AG09309 (cell line): Measurements from ENCODE around the gene PNO1.

Experiments
- DNase-seq: peaks from one replicate; pipeline ENCODE4 v3.0.0-alpha.2; 2010; ENCODE audit warnings: low read depth
- H3K4me3 ChIP-seq: 2 replicates; pipeline ENCODE4 v1.5.1; 2011; ENCODE audit warnings: mild to moderate bottlenecking, low read depth, low read length, moderate library complexity; ENCODE audit not compliant: control insufficient read depth
- CTCF ChIP-seq: IDR thresholded peaks from 2 replicates; pipeline ENCODE4 v1.5.1; 2011; ENCODE audit warnings: mild to moderate bottlenecking, low read depth, low read length, inconsistent platforms; ENCODE audit not compliant: insufficient read depth, control insufficient read depth; ENCODE audit errors: missing control alignments

The PNO1 gene

DNA sequence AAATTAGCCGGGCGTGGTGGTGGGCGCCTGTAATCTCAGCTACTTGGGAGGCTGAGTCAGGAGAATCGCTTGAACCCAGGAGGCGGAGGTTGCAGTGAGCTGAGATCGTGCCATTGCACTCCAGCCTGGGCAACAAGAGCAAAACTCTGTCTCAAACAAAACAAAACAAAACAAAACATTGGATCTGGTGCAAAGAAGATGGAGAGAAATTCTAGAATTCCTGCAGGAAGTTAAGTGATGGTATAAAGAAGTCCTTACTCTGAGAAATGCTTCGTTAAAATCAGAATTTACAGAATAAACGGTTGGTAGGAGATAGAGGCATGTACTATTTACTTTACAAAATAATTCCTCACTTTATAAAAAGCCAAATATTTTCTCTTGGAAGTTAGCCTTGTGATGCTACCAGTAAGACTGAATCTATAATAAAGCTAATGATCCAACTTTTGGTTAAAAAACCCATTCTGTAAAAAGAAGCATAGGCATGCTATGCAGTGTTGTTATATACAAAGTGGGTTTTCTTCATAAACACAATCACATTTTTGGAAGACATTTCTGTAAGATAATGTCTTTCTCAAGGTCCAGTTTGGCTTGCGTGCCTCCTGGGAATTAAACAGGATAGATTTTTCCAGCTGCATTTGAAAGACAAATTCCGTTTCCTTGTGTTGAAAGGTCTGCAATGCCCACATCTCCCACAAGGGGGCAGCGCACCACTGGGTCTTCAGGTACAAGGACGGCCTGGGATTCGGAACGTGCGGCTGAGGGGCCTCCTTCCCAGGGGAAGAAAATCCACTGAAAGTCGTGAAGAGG, 35.6 kb upstream of the PNO1 start:
- TF ChIP-seq CTCF: peak; percentile 96
- peak; percentile 57 for DNase-seq
- no peak overlapping the region for H3K4me3 ChIP-seq

- no peak for TF ChIP-seq CTCF
- H3K4me3 ChIP-seq: no peak overlapping the region
- DNase-seq: no peak
Measured at GRCh38 chr2:68122680-68122964, 35.1 kb upstream of the PNO1 start.

- no peak for DNase-seq
Measured at GRCh38 chr2:68124321-68124720, 33.4 kb upstream of the PNO1 start.

DNA sequence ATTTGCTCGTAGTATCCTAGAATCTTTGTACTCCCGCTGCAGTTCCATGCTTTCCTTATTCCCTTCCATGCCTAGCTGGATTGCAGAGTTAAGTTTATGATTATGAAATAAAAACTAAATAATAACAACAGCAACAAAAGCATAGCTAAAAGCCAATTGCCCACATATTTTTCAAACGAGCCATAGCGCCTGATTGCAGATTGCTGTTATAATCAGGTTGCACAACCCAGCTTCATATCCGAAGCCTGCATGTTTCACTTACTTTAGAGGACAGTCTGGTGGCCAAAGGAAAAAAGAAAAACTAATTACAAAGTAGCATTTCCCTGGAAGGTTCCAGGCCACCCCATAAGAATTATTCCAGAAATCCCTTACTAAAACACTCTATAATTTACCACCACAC, 31.9 kb upstream of the PNO1 start:
- no peak for TF ChIP-seq CTCF
- no peak overlapping the region for H3K4me3 ChIP-seq

More at GRCh38 chr2:68124321-68124720, 33.4 kb upstream of the PNO1 start:
- H3K4me3 ChIP-seq: no peak overlapping the region
- no peak for TF ChIP-seq CTCF

DNA sequence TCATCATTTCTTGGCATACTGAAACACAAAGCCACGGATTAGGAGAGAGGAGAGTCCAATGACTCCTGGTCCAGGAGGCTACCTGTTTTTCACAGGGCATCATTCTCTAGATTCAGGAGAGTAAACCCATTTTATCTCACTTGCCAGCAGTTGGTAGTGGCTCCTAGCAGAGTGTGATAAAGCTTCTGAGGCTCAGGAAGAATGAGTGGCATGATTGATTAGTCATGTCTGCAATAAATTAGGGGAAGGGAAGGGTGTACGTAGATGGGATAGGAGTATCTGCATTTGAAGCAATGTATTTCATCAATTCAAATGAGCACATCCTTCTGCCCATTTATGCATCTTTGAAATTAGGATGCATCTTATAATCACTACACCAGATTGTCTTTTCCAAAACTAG, 31.1 kb upstream of the PNO1 start:
- no peak for DNase-seq
- H3K4me3 ChIP-seq: no peak overlapping the region
- no peak for TF ChIP-seq CTCF

More for the DNA sequence above, 31.9 kb upstream of the PNO1 start:
- no peak for DNase-seq

DNA sequence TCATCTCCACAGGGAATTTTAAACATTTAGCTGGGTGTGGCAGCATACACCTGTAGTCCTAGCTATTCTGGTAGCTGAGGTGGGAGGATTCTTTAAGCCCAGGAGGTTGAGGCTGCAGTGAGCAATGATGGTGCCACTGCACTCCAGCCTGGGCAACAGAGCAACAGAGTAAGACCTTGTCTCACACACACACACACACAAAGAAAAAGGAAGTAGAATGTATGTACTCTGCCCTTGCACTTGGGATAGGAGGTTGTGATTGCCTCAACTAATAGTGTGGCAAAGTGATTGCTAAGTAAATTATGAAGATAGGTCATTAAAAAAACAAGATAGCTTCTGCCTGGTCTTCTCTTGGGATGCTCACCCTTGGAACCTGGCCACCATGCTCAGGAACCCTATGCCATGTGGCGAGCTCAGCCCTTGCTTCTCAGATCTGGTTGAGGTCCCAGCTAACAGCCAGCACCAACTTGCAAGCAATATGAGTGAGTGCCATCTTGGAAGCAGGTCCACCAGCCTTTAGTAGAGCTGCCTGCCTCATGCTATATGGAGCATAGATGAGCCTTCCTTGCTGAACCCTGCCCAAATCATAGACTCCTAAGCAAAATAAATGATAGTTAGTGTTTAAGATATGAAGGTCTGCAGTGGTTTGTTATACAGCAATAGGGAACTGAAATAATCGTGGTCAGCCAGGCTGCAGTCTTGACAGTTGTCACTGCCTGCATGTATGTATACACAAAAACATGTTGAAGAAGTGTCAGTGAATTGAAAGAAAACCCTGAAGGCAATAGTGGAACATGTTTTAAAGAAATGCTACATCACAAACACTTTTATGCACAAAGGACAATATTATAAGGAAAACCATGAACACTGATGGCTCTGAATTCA, 30.1 kb upstream of the PNO1 start:
- no peak for TF ChIP-seq CTCF
- no peak overlapping the region for H3K4me3 ChIP-seq
- no peak for DNase-seq
